Loucy (cell line): Measurements from ENCODE around the gene GCH1.

Experiments used
- H2AFZ ChIP-seq: fragments of 200-600 bp; sonication (generic); 2 replicates; pipeline ENCODE4 v1.6.0; 2016; ENCODE audit warnings: antibody characterized with exemption, mild to moderate bottlenecking, low read length, moderate library complexity
- H3F3A ChIP-seq: fragments of 200-600 bp; 2 replicates; pipeline ENCODE4 v1.6.0; 2016; ENCODE audit warnings: antibody characterized with exemption, low read depth, mild to moderate bottlenecking
- H3K27me3 ChIP-seq: fragments of 200-600 bp; sonication (generic); 2 replicates; pipeline ENCODE4 v1.6.1; 2014; ENCODE audit warnings: low read length, mild to moderate bottlenecking; ENCODE audit not compliant: insufficient read depth, poor library complexity, severe bottlenecking
- H3K36me3 ChIP-seq: fragments of 200-600 bp; sonication (generic); 2 replicates; pipeline ENCODE4 v1.6.1; 2016; ENCODE audit warnings: low read length; ENCODE audit not compliant: insufficient read depth
- H3K4me1 ChIP-seq: fragments of 200-600 bp; sonication (generic); 2 replicates; pipeline ENCODE4 v1.5.1; 2014; ENCODE audit warnings: low read length, mild to moderate bottlenecking; ENCODE audit not compliant: insufficient read depth, poor library complexity, severe bottlenecking
- H3K4me2 ChIP-seq: fragments of 200-600 bp; sonication (generic); 2 replicates; pipeline ENCODE4 v1.6.0; 2014; ENCODE audit warnings: antibody characterized with exemption, low read length, low read depth, mild to moderate bottlenecking; ENCODE audit not compliant: poor library complexity, severe bottlenecking
- H3K4me3 ChIP-seq: fragments of 200-600 bp; sonication (generic); 2 replicates; pipeline ENCODE4 v1.5.1; 2014; ENCODE audit warnings: low read length, mild to moderate bottlenecking, mixed read lengths; ENCODE audit not compliant: poor library complexity, severe bottlenecking
- H3K79me2 ChIP-seq: fragments of 200-600 bp; sonication (generic); 2 replicates; pipeline ENCODE4 v1.6.1; 2014; ENCODE audit warnings: low read length; ENCODE audit not compliant: insufficient read depth
- H3K9ac ChIP-seq: fragments of 200-600 bp; sonication (generic); 2 replicates; pipeline ENCODE4 v1.6.0; 2014; ENCODE audit warnings: mild to moderate bottlenecking, low read depth, low read length, moderate library complexity; ENCODE audit not compliant: poor library complexity, severe bottlenecking
- H3K9me2 ChIP-seq: fragments of 200-600 bp; sonication (generic); replicated peaks from 2 replicates; pipeline ENCODE4 v1.6.1; 2016; ENCODE audit warnings: low read depth, low read length, mixed read lengths
- H3K9me3 ChIP-seq: fragments of 200-600 bp; sonication (generic); 2 replicates; pipeline ENCODE4 v1.6.1; 2014; ENCODE audit warnings: mild to moderate bottlenecking, antibody characterized with exemption, low read length, low read depth; ENCODE audit not compliant: insufficient read depth
- H4K20me1 ChIP-seq: fragments of 200-600 bp; sonication (generic); 2 replicates; pipeline ENCODE4 v1.6.0; 2014; ENCODE audit warnings: antibody characterized with exemption, low read length, mild to moderate bottlenecking; ENCODE audit not compliant: insufficient read depth, poor library complexity, severe bottlenecking
- CTCF ChIP-seq: fragments of 200-600 bp; sonication (generic); conservative IDR thresholded peaks from 2 replicates; pipeline ENCODE4 v1.5.1; 2014; ENCODE audit warnings: mild to moderate bottlenecking, antibody characterized with exemption, low read length
- EZH2phosphoT487 ChIP-seq: fragments of 200-600 bp; IDR thresholded peaks from 2 replicates; pipeline ENCODE4 v1.6.1; 2018; ENCODE audit warnings: antibody characterized with exemption, mild to moderate bottlenecking, moderate library complexity, borderline replicate concordance

GCH1 gene

GRCh38 chr14:54794796-54795195, 107.8 kb downstream of the GCH1 start:
- H2AFZ ChIP-seq, result no peak overlapping the region
- no peaks in the 10 kb centered on the region for H3K27me3 ChIP-seq
- H3K4me1 ChIP-seq, result no peaks in the 10 kb centered on the region
- no peaks in the 10 kb centered on the region for H4K20me1 ChIP-seq
- H3K9ac ChIP-seq, result no peak overlapping the region
- H3K36me3 ChIP-seq, result no peaks in the 10 kb centered on the region
- H3K9me2 ChIP-seq, result no peaks in the 10 kb centered on the region
- H3F3A ChIP-seq, result no peaks in the 10 kb centered on the region
- no peak overlapping the region for H3K4me2 ChIP-seq
- TF ChIP-seq CTCF (no peak), EZH2phosphoT487 (no peak)
- H3K79me2 ChIP-seq, result no peaks in the 10 kb centered on the region
- no peak overlapping the region for H3K4me3 ChIP-seq
- no peaks in the 10 kb centered on the region for H3K9me3 ChIP-seq

GRCh38 chr14:54794159-54794558, 108.5 kb downstream of the GCH1 start:
- H3K79me2 ChIP-seq, result no peaks in the 10 kb centered on the region
- no peaks in the 10 kb centered on the region for H3F3A ChIP-seq
- no peaks in the 10 kb centered on the region for H4K20me1 ChIP-seq
- no peaks in the 10 kb centered on the region for H3K36me3 ChIP-seq
- no peak overlapping the region for H3K4me2 ChIP-seq
- H3K4me1 ChIP-seq, result no peaks in the 10 kb centered on the region
- no peak overlapping the region for H2AFZ ChIP-seq
- TF ChIP-seq CTCF, result no peak
- no peak for TF ChIP-seq EZH2phosphoT487
- H3K27me3 ChIP-seq, result no peaks in the 10 kb centered on the region
- no peaks in the 10 kb centered on the region for H3K9me2 ChIP-seq
- no peak overlapping the region for H3K9ac ChIP-seq
- no peaks in the 10 kb centered on the region for H3K9me3 ChIP-seq
- H3K4me3 ChIP-seq, result no peak overlapping the region

- Histone ChIP-seq H3K4me3 (no peak overlapping the region), H3K9me3 (no peaks in the 10 kb centered on the region), H3K36me3 (no peaks in the 10 kb centered on the region), H3K4me1 (peaks cover 3% of the 10 kb centered on the region), H3K9ac (no peak overlapping the region), H3K9me2 (no peaks in the 10 kb centered on the region), H3K4me2 (no peak overlapping the region), H3K79me2 (no peaks in the 10 kb centered on the region), H3K27me3 (no peaks in the 10 kb centered on the region), H3F3A (no peaks in the 10 kb centered on the region), H2AFZ (no peak overlapping the region), H4K20me1 (no peaks in the 10 kb centered on the region)
- no peak for TF ChIP-seq EZH2phosphoT487
- TF ChIP-seq CTCF, result no peak
Observed at GRCh38 chr14:54792288-54792687, 110.3 kb downstream of the GCH1 start.
